HG03558 (cell line): Measurements from ENCODE around the gene GNA14.
"Not testable (repeated sequence)": the region's sequence is repeated elsewhere in the genome, so short reads cannot be mapped to it uniquely, and the experiment has no call there.

ENCODE experiments used
- ATAC-seq: cut with Tn5 transposase; IDR thresholded peaks from one replicate; pipeline ENCODE4 v1.9.1; 2021; ENCODE audit warnings: moderate number of reproducible peaks; ENCODE audit not compliant: unreplicated experiment; ENCODE audit errors: extremely low read depth

Gene GNA14

DNA sequence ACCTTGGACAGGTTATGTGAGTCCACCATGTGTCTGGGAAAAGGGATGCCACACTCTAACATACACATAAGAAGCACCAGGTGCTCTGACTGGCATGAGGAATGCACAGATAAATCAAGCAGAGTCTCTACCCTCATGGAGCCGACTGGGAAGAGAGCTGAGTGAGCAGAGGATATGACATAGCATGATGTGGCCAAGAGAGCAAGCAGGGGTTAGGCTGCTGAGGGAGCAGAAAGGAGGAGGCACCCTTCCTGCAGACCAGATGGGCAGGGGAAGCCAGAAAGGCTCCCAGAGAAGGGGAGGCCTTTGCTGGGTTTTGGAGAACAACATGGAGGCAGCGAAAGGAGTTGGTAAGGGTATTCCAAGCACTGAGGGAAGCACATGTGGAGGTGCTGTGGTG lies 223.1 kb downstream of the GNA14 start:
- ATAC-seq, result no peak

DNA sequence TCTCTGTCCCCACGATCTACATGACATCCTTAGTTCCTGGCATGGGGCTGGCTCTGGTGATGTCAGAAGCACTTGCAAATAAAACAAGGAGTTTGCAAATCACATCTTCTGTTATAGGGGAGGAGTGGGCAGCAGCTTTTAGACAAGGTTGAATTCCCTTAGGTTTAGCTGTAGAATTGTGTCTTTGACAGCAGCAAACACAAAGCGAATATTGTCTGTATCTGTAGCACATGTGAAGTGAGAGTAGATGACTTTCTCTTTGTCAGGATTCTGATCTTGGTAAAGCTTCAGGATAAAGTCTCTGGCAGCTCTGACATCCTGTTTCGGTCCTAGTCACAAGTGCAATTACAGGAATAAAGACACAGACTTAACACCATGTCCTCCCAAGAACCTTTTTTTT lies 224.3 kb downstream of the GNA14 start:
- ATAC-seq, result no peak

DNA sequence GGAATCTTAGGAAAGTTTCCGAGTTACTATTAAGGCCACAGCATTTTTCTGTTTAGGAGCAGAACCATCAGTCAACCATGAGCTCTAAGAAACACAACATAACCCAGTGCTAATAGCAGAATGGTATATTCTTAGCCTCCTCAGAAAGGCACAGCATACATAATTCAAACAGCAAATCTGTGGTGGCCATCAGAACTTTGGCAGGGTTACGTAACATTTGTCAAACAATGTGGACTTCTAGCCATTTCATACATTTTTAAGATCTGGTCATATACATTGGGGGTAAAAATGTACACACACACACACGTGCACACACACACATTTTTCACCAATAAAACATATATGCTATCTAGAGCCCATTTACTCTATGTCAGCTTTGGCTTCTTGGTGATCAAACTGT lies 225.2 kb downstream of the GNA14 start:
- no peak for ATAC-seq

DNA sequence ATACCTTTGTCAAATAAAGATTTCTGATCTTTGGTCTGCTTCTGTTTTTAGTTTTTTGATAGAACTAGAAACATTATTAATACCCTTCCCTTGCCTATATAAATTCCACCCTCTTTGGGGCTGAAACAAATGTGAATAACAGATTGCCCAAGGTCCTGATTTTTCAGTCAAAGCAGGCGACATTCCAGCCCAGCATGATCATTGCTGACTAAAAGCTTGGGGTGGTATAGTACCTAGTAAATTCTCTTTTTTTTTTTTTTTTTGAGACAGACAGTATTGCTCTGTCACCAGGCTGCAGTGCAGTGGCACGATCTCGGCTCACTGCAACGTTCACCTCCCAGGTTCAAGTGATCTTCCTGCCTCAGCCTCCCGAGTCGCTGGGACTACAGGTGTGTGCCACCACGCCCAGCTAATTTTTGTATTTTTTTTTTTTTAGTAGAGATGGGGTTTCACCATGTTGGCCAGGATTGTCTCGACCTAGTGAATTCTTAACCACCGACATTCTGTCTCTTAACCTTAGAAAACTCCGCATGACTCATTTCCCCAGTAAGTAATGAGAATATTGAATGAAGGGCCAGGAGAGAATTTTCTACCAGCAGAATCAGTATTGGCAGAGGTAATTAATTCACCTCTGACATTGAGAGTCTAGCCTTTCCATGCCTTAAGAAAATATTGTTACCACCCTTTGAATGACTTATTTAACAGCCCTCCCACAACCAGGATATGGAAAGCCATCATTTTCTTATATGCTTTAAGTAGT lies 226.4 kb downstream of the GNA14 start:
- ATAC-seq, result no peak

DNA sequence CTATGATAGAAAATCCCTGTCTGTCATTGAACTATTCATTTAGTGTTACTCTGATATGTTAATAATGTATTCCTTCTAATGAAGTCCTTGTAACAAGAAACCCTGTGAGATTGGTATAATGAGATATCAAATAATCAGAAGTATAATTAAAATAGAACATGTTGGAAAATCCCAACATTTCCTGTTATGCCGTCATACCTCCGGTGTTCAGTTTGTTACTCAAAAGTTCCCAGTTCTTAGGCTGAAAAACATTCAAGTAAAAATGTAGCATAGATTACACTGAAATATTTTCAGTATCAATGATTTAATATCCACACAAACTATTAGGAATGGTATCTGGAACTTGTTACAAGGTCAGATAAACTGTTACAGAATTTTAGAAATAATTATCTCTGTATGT lies 227.5 kb downstream of the GNA14 start:
- ATAC-seq, result no peak

DNA sequence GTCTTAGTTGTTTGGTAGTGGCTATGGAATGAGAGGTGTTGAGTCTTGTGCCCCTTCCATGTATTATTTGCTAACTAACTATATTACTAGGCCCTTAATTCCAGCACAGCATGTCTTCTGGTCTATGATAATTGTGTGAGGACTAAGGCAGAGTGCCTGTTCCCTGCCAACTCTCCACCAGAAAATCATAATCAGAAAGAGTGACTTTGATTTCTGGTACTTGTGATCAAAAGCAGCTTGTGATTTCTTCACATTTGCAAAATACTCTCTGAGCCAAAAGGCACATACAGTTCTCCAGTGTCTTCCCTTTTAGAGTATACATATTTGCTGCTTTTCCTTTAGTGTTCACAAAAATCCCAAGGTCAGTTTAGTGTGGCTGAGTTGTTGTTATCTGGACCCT lies 229.9 kb downstream of the GNA14 start:
- ATAC-seq, result no peak

DNA sequence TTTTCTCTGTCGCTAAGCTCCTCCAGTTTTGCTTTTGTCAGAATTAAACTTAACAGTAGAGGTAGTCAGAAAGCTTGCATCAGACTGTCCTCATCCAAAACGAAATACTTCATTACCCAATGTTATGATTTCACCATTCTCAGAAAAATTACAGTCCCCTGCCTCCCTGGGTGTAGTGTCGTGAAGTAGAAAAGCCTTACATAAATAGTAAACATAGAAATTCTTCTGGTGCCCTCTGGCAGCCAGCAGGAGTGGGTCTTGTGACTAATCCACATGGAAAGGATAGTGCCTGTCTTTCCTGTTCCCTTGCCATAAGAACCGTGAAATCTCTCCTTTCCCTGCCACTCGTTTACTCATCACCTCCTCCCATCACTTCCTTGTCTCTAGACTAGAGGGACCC lies 230.6 kb downstream of the GNA14 start:
- no peak for ATAC-seq

DNA sequence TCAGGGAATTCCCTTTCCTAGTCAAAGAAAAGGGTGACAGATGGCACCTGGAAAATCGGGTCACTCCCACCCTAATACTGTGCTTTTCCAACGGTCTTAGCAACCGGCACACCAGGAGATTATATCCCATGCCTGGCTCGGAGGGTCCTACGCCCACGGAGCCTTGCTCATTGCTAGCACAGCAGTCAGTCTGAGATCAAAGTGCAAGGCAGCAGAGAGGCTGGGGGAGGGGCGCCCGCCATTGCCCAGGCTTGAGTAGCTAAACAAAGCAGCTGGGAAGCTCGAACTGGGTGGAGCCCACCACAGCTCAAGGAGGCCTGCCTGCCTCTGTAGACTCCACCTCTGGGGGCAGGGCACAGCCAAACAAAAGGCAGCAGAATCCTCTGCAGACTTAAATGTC lies 239.6 kb downstream of the GNA14 start:
- not testable (repeated sequence) for ATAC-seq

DNA sequence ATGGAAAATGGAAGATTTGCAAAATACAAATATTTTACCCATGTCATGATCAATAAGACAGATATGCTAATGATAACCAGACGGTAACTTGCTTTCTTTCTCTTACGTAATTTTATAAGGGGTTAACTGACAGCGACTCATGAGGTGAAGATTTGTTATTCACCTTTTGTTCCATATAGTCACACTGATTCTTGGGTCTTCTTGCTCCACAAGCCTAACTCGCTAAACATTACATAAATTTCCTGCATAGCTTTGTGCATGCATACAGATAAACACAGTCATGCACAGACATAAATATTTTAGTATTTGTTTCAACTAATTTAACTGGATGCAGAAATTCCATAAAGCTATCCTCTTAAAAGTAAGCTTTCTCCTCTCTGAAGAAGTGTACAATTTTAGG lies 244.9 kb downstream of the GNA14 start:
- ATAC-seq, result no peak

DNA sequence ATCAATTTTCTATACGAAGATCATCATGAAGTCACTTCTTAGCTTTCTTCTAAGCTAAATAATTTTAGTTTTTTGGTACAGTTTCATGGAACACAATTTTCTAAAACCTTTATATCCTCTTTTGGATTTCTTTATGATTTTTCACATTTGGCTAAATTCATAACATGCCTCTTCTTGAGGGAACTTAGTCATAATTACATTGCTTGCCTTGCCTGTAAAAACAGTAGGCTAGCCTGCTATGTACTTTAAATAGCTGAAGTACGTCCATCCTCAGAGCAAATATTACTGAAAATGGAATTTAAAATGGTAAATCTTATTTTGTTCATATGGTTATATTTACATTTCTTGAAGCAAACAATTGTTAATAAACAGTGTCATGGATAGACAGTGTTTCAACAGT lies 245.8 kb downstream of the GNA14 start:
- ATAC-seq, result no peak

DNA sequence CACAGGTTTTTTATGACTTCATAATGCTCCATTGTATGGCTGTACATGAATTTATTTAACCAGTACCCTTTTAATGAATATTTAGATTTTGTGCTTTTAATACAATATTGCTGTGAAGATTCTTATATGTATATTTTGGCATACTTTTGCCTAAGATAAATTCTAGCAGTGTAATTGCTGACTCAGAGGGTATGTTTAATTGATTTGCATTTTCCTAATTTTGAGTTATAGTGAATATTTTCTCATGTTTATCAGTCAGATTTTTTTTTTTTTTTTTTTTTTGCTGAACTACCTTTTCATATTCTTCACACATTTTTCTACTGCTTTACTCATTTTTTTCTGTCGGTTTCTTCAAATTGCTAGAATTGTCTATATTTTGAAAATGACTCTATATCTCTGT lies 248.2 kb downstream of the GNA14 start:
- ATAC-seq, result no peak

DNA sequence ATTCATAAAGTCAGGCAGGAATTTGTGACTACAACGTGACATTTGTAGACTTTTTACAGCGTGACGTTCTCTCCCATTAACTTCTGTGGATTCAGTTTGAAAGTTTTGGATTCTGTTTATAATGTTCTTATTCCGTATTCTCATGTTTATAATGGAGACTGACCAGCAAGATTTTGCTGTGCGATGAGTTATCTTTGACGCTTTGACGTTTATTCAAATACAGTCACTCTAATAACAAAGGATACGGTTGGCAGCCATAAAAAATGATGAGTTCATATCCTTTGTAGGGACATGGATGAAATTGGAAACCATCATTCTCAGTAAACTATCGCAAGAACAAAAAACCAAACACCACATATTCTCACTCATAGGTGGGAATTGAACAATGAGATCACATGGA lies 249.5 kb downstream of the GNA14 start:
- ATAC-seq, result not testable (repeated sequence)

DNA sequence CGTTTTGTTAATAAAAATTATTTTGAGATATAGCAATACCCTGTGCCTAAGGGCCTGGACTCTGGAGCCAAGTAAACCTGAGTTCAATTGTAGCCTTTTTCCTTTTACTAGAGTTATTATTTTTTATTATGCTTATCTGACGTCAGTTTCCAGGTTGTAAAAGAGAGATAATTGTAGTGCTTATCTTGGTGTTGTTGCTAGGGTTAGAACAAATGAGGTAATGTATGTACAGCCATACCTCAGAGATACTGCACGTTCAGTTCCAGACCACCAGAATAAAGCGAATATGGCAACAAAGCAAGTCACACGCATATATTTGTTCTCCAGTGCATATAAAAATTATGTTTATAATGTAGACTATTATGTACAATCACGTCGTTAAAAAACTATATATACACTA lies 255.8 kb downstream of the GNA14 start:
- no peak for ATAC-seq

DNA sequence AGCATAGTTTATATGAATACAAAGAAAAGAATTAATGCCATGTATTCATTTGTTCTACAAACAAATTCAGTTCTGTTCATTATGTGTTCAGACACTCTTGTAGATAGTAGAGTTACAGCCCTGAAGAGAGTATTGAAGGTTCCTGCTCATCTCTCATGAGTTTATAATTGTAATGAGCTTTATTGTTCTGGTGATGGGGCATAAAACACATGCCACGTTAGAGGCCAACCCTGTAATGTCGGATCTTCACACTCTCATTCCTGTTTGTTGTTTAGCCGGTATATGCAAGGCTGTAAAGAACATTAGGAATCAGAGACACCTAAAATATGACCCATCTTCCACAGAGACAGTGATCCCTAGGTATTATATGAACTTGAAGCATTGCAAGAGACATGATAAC lies 256.3 kb downstream of the GNA14 start:
- ATAC-seq, result no peak

DNA sequence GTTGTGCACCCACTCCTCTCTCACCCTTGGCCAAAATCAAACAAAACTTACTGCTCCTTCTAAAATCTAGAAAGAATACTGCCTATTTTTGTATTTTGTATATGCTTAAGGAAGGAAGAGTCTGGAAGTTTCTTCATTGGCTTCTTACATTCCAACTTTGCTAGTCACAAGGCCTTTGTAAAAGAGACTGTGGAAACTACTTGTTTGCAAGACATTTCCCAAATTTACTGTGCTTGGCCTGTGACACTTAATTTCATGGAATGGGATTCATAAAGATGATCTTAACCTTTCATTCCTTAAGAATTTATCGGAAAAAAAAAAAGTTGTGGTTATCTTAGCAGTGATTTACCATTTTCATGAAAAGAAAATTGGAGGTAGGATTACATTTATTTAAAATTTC lies 261.9 kb downstream of the GNA14 start:
- no peak for ATAC-seq

DNA sequence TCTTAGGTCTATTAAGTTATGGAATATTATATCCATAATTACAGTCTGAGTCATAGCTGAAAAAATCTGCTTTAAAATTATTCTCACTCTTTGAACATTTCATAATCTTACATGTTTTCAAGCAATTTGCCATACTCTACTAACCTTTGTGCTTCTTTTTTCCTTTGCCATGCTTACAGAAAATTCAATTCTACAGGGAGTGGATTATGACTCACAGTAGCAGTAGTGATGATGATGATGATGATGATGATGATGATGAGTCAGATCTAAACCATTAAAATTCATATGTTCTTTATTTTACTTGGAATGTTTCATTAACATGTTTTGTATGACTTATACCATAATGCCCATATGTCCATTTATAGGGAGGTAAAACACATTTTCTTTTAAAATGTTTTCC lies 263.7 kb downstream of the GNA14 start:
- no peak for ATAC-seq

DNA sequence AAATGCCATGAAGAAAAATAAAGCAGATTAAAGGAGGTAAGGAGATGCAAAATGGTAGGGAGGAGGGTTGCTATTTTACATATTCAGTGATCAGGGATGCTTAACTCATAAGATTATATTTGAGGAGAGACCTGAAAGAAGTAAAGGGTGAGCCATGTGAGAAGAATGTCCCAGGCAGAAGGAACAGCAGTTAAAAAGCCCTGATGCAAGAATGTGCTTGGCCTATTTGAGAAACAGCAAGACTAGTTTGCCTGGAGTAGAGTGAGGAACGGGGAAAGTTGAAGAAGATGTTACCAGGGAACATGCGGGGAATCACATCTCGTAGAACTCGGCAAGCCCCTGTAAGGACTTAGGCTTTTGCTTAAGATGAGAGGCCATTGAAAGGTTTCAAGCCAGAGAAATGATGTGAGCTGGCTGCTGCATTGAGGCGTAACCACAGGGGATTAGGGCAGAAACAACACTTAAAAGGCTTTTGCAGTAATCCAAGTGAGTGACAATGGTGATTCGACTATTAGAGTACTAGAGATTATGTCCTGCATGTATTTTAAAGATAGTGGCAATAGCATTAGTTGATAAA lies 272.1 kb downstream of the GNA14 start:
- no peak for ATAC-seq

DNA sequence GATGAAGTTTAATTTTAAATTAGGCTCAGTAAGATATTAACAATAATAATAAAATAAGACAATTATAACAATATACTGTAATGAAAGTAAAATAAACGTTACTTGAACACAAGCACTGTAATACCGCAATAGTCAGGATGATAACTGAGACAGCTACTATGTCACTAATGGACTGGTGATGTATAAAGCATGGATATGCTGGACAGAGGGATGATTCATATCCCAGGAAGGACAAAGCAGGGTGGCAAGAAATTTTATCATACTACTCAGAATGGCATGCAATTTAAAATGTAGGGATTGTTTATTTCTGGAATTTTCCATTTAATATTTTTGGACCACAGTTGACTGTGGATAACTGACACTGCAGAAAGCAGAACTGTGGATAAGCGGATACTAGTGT lies 273.9 kb downstream of the GNA14 start:
- ATAC-seq, result no peak
